Inflammatory macrophage treated with lipopolysaccharide for 4 hours (primary cell): ENCODE measurements around the gene IL23A.

Source experiments
- DNase-seq: peaks from one replicate; pipeline ENCODE4 v3.0.0-alpha.2; 2020

IL23A gene

GRCh38 chr12:56362130-56363059, 23.7 kb downstream of the IL23A start, which contains the start of gene APOF:
Gene APOF, minus strand, starts transcription at chr12:56362857. Its CDS starts 112 bp downstream, at chr12:56362745.
- DNase-seq = no peak

GRCh38 chr12:56366948-56367347, 28.3 kb downstream of the IL23A start:
- DNase-seq = no peak

- no peak for DNase-seq
Observed at GRCh38 chr12:56373515-56373914, 34.8 kb downstream of the IL23A start.

- no peak for DNase-seq
Observed at GRCh38 chr12:56374726-56375597, 36.3 kb downstream of the IL23A start.

- DNase-seq = no peak
Observed at GRCh38 chr12:56375598-56376434, 37.1 kb downstream of the IL23A start.

GRCh38 chr12:56377310-56377988, 38.8 kb downstream of the IL23A start:
- peak; percentile 22 for DNase-seq

GRCh38 chr12:56377989-56378316, 39.3 kb downstream of the IL23A start:
- no peak for DNase-seq

- no peak for DNase-seq
Observed at GRCh38 chr12:56382611-56383010, 43.9 kb downstream of the IL23A start.

GRCh38 chr12:56385873-56386272, 47.2 kb downstream of the IL23A start:
- no peak for DNase-seq

- DNase-seq = no peak
Observed at GRCh38 chr12:56387152-56387736, 48.6 kb downstream of the IL23A start.

GRCh38 chr12:56389412-56389811, 50.7 kb downstream of the IL23A start:
- DNase-seq = no peak
